K562 (cell line): ENCODE data around the gene HLA-DRB1. TPM values are rescaled to one million over a fixed set of nuclear protein-coding genes. Genes with fewer than 3 reads are reported as not detected.

Source experiments
- polyA plus RNA-seq, 8 experiments: library from polyadenylated mRNA; depleted of rRNA in 4 of 8; stranded (reverse) in 5 of 8; unstranded in 3 of 8; fragments of >200 nt; fragmentation: Nextera tagmentation in 2 of 8; fragmentation: Illumina TruSeq in 1 of 8; extraction: Ambion mirVana in 2 of 8; extraction: Trizol in 1 of 8; gene quantifications; 2 replicates each; pipeline versions ENCODE4 v1.2.1 to v1.2.3, GENCODE V29; 2011 to 2014; ENCODE audit warnings: inconsistent platforms in 1 of 8, missing spikeins in 1 of 8
- total RNA-seq, 7 experiments: library from RNA; depleted of rRNA in 6 of 7; stranded (reverse); fragments of >200 nt in 6 of 7; fragmentation: Illumina TruSeq in 2 of 7; extraction: Trizol in 2 of 7; gene quantifications; 2 replicates each; pipeline versions ENCODE4 v1.2.1 to v1.2.3, GENCODE V29; 2011 to 2021; ENCODE audit warnings: low replicate concordance in 1 of 7
- TF ChIP-seq, protein P1 (sequence below), 2 experiments: fragments of 450-650 bp; formaldehyde crosslinking in 1 of 2; IDR thresholded peaks; 2 replicates each; pipeline versions ENCODE4 v1.4.0 to v1.6.1; 2014 to 2020; ENCODE audit warnings: mild to moderate bottlenecking in 2 of 2, borderline replicate concordance in 1 of 2, low read depth in 1 of 2

HLA-DRB1 gene
- total and polyA plus RNA-seq, 9 of the 15 experiments (the other 6 are each of a cell fraction or from before 2014, with no cell fraction given), result 0.06 to 0.78 (median 0.06) TPM; not detected in 6

- TF ChIP-seq, protein P1, sequence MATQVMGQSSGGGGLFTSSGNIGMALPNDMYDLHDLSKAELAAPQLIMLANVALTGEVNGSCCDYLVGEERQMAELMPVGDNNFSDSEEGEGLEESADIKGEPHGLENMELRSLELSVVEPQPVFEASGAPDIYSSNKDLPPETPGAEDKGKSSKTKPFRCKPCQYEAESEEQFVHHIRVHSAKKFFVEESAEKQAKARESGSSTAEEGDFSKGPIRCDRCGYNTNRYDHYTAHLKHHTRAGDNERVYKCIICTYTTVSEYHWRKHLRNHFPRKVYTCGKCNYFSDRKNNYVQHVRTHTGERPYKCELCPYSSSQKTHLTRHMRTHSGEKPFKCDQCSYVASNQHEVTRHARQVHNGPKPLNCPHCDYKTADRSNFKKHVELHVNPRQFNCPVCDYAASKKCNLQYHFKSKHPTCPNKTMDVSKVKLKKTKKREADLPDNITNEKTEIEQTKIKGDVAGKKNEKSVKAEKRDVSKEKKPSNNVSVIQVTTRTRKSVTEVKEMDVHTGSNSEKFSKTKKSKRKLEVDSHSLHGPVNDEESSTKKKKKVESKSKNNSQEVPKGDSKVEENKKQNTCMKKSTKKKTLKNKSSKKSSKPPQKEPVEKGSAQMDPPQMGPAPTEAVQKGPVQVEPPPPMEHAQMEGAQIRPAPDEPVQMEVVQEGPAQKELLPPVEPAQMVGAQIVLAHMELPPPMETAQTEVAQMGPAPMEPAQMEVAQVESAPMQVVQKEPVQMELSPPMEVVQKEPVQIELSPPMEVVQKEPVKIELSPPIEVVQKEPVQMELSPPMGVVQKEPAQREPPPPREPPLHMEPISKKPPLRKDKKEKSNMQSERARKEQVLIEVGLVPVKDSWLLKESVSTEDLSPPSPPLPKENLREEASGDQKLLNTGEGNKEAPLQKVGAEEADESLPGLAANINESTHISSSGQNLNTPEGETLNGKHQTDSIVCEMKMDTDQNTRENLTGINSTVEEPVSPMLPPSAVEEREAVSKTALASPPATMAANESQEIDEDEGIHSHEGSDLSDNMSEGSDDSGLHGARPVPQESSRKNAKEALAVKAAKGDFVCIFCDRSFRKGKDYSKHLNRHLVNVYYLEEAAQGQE (IDR thresholded peaks at IDR 0.05; ENCODE audit: borderline replicate concordance), result no peak
- TF ChIP-seq, protein P1 (CRISPR knock-in tag; IDR thresholded peaks at IDR 0.05; ENCODE audit: low read depth), result no peak
- TF ChIP-seq, all 486 proteins: peak for 0
Observed at GRCh38 chr6:32581315-32582095, 8.1 kb downstream of the HLA-DRB1 start (continued).
